Activated CD4-positive, alpha-beta T cell treated with anti-CD3 and anti-CD28 coated beads, Interleukin-2, amount 10 ng/mL, durations not matched to agents 7 days and 5 days (primary cell): Measurements from ENCODE around the gene KAZN. TPM values are rescaled to one million over a fixed set of nuclear protein-coding genes. Genes with fewer than 3 reads are reported as not detected.

ENCODE experiments used
- CTCF ChIA-PET: fragments of 350-600 bp; sonication (Branson Sonifier 250); formaldehyde crosslinking; loops from one replicate; lab custom pipeline; 2021; ENCODE audit warnings: antibody characterized with exemption; lab: Charles Lee
- POLR2A ChIA-PET: fragments of 350-600 bp; sonication (Branson Sonifier 250); formaldehyde crosslinking; loops from one replicate; lab custom pipeline; 2021; ENCODE audit warnings: antibody characterized with exemption; lab: Charles Lee
- DNase-seq: peaks from one replicate; pipeline ENCODE4 v3.0.0-alpha.2; 2020
- H3K27ac Mint-ChIP-seq: one replicate; pipeline ENCODE4 v1.8.0; 2021; ENCODE audit warnings: mild to moderate bottlenecking, moderate library complexity, mixed read lengths
- H3K27me3 Mint-ChIP-seq: one replicate; pipeline ENCODE4 v1.8.0; 2021; ENCODE audit warnings: mixed read lengths
- H3K36me3 Mint-ChIP-seq: one replicate; pipeline ENCODE4 v1.8.0; 2021; ENCODE audit warnings: low read depth, mixed read lengths
- H3K4me1 Mint-ChIP-seq: one replicate; pipeline ENCODE4 v1.8.0; 2021; ENCODE audit warnings: mixed read lengths
- H3K4me3 Mint-ChIP-seq: one replicate; pipeline ENCODE4 v1.8.0; 2021; ENCODE audit warnings: mild to moderate bottlenecking, moderate library complexity, mixed read lengths
- H3K9me3 Mint-ChIP-seq: one replicate; pipeline ENCODE4 v1.8.0; 2021; ENCODE audit warnings: mixed read lengths
- total RNA-seq, 2 experiments: library from RNA; stranded (reverse); gene quantifications; one replicate each; pipeline ENCODE4 v1.2.3, GENCODE V29; 2021

KAZN gene
- total RNA-seq, 2 experiments from 2014 or later: 0.21 to 0.22 TPM

- Mint-ChIP-seq H3K27me3 (peaks cover 3% of the 10 kb centered on the region), H3K9me3 (no peaks in the 10 kb centered on the region), H3K36me3 (no peaks in the 10 kb centered on the region), H3K4me1 (no peaks in the 10 kb centered on the region), H3K27ac (no peak overlapping the region), H3K4me3 (no peak overlapping the region)
- POLR2A ChIA-PET: no interaction called here
- CTCF ChIA-PET: no interaction called here
- DNase-seq: no peak
Observed at GRCh38 chr1:14661222-14661621, 62.7 kb downstream of the KAZN start.

GRCh38 chr1:14662116-14662515 is 63.6 kb downstream of the KAZN start:
- no peak for DNase-seq
- Mint-ChIP-seq H3K9me3 (no peaks in the 10 kb centered on the region), H3K27me3 (peaks cover 3% of the 10 kb centered on the region), H3K36me3 (no peaks in the 10 kb centered on the region), H3K4me3 (no peak overlapping the region), H3K4me1 (no peaks in the 10 kb centered on the region), H3K27ac (no peak overlapping the region)
- POLR2A ChIA-PET: no interaction called here
- CTCF ChIA-PET: no interaction called here

GRCh38 chr1:14663773-14664172 is 65.3 kb downstream of the KAZN start:
- DNase-seq: no peak
- CTCF ChIA-PET: no interaction called here
- peaks cover 3% of the 10 kb centered on the region for H3K27me3 Mint-ChIP-seq
- no peaks in the 10 kb centered on the region for H3K36me3 Mint-ChIP-seq
- H3K4me3 Mint-ChIP-seq: no peak overlapping the region
- POLR2A ChIA-PET: no interaction called here
- H3K27ac Mint-ChIP-seq: no peak overlapping the region
- no peaks in the 10 kb centered on the region for H3K4me1 Mint-ChIP-seq
- H3K9me3 Mint-ChIP-seq: no peaks in the 10 kb centered on the region

GRCh38 chr1:14666373-14666772 is 67.9 kb downstream of the KAZN start:
- Mint-ChIP-seq H3K9me3 (no peaks in the 10 kb centered on the region), H3K36me3 (no peaks in the 10 kb centered on the region), H3K27ac (no peak overlapping the region), H3K4me3 (no peak overlapping the region), H3K4me1 (no peaks in the 10 kb centered on the region), H3K27me3 (no peaks in the 10 kb centered on the region)
- ChIA-PET CTCF (no interaction called here), POLR2A (no interaction called here)
- no peak for DNase-seq

- DNase-seq: no peak
- no peaks in the 10 kb centered on the region for H3K9me3 Mint-ChIP-seq
- ChIA-PET POLR2A (no interaction called here), CTCF (no interaction called here)
- no peak overlapping the region for H3K4me3 Mint-ChIP-seq
- H3K27me3 Mint-ChIP-seq: no peaks in the 10 kb centered on the region
- H3K4me1 Mint-ChIP-seq: no peaks in the 10 kb centered on the region
- no peaks in the 10 kb centered on the region for H3K36me3 Mint-ChIP-seq
- H3K27ac Mint-ChIP-seq: no peak overlapping the region
Observed at GRCh38 chr1:14666962-14667650, 68.6 kb downstream of the KAZN start.

- Mint-ChIP-seq H3K4me3 (no peak overlapping the region), H3K36me3 (no peaks in the 10 kb centered on the region), H3K27ac (no peak overlapping the region), H3K9me3 (no peaks in the 10 kb centered on the region), H3K27me3 (no peaks in the 10 kb centered on the region), H3K4me1 (no peaks in the 10 kb centered on the region)
- CTCF ChIA-PET: no interaction called here
- no peak for DNase-seq
- POLR2A ChIA-PET: no interaction called here
Observed at GRCh38 chr1:14667651-14667984, 69.1 kb downstream of the KAZN start.

- no peaks in the 10 kb centered on the region for H3K27me3 Mint-ChIP-seq
- H3K4me3 Mint-ChIP-seq: no peak overlapping the region
- DNase-seq: no peak
- H3K27ac Mint-ChIP-seq: no peak overlapping the region
- ChIA-PET POLR2A (no interaction called here), CTCF (no interaction called here)
- no peaks in the 10 kb centered on the region for H3K9me3 Mint-ChIP-seq
- H3K4me1 Mint-ChIP-seq: no peaks in the 10 kb centered on the region
- H3K36me3 Mint-ChIP-seq: no peaks in the 10 kb centered on the region
Observed at GRCh38 chr1:14668538-14668937, 70.1 kb downstream of the KAZN start.

- H3K9me3 Mint-ChIP-seq: no peaks in the 10 kb centered on the region
- H3K27me3 Mint-ChIP-seq: no peaks in the 10 kb centered on the region
- no peaks in the 10 kb centered on the region for H3K4me1 Mint-ChIP-seq
Observed at GRCh38 chr1:14672005-14672404, 73.5 kb downstream of the KAZN start.

GRCh38 chr1:14674030-14674429 is 75.5 kb downstream of the KAZN start:
- POLR2A ChIA-PET: no interaction called here

More at GRCh38 chr1:14672005-14672404, 73.5 kb downstream of the KAZN start:
- Mint-ChIP-seq H3K27ac (no peak overlapping the region), H3K36me3 (no peaks in the 10 kb centered on the region), H3K4me3 (no peak overlapping the region)
- ChIA-PET CTCF (no interaction called here), POLR2A (interaction anchor here (0.6 kb wide), 1 partner anchor 1042 kb away, joined by 10 read pairs; no protein-coding TSS in a partner anchor)
- DNase-seq: no peak

GRCh38 chr1:14676400-14676799 is 77.9 kb downstream of the KAZN start:
- DNase-seq: no peak
- H3K9me3 Mint-ChIP-seq: no peaks in the 10 kb centered on the region
- no peaks in the 10 kb centered on the region for H3K36me3 Mint-ChIP-seq
- no peaks in the 10 kb centered on the region for H3K27me3 Mint-ChIP-seq
- no peak overlapping the region for H3K27ac Mint-ChIP-seq
- no peak overlapping the region for H3K4me3 Mint-ChIP-seq
- CTCF ChIA-PET: no interaction called here
- H3K4me1 Mint-ChIP-seq: no peaks in the 10 kb centered on the region
- POLR2A ChIA-PET: no interaction called here

More at GRCh38 chr1:14674030-14674429, 75.5 kb downstream of the KAZN start:
- no peak for DNase-seq
- H3K36me3 Mint-ChIP-seq: no peaks in the 10 kb centered on the region
- H3K9me3 Mint-ChIP-seq: no peaks in the 10 kb centered on the region
- CTCF ChIA-PET: no interaction called here
- no peak overlapping the region for H3K4me3 Mint-ChIP-seq
- H3K27me3 Mint-ChIP-seq: no peaks in the 10 kb centered on the region
- no peak overlapping the region for H3K27ac Mint-ChIP-seq
- H3K4me1 Mint-ChIP-seq: no peaks in the 10 kb centered on the region

- Mint-ChIP-seq H3K9me3 (no peaks in the 10 kb centered on the region), H3K4me1 (no peaks in the 10 kb centered on the region), H3K4me3 (no peak overlapping the region), H3K36me3 (no peaks in the 10 kb centered on the region), H3K27me3 (no peaks in the 10 kb centered on the region), H3K27ac (no peak overlapping the region)
- no peak for DNase-seq
- POLR2A ChIA-PET: no interaction called here
- CTCF ChIA-PET: no interaction called here
Observed at GRCh38 chr1:14677292-14677971, 78.9 kb downstream of the KAZN start.

GRCh38 chr1:14678011-14678638 is 79.6 kb downstream of the KAZN start:
- H3K9me3 Mint-ChIP-seq: no peaks in the 10 kb centered on the region
- no peaks in the 10 kb centered on the region for H3K27me3 Mint-ChIP-seq
- H3K4me1 Mint-ChIP-seq: no peaks in the 10 kb centered on the region
- no peaks in the 10 kb centered on the region for H3K36me3 Mint-ChIP-seq
- ChIA-PET POLR2A (no interaction called here), CTCF (no interaction called here)
- H3K27ac Mint-ChIP-seq: no peak overlapping the region
- DNase-seq: no peak
- H3K4me3 Mint-ChIP-seq: no peak overlapping the region

GRCh38 chr1:14679027-14679688 is 80.7 kb downstream of the KAZN start:
- Mint-ChIP-seq H3K36me3 (no peaks in the 10 kb centered on the region), H3K27ac (no peak overlapping the region), H3K27me3 (no peaks in the 10 kb centered on the region), H3K4me1 (no peaks in the 10 kb centered on the region), H3K9me3 (no peaks in the 10 kb centered on the region), H3K4me3 (no peak overlapping the region)
- DNase-seq: no peak
- POLR2A ChIA-PET: no interaction called here
- CTCF ChIA-PET: interaction anchor here (0.6 kb wide), 1 partner anchor 434 kb away, joined by 3 read pairs; no protein-coding TSS in a partner anchor
